Stimulated activated memory B cell treated with anti-CD40 and anti-IgM and Interleukin-4, amounts not matched to agents 10 μg/mL and 1 μg/mL and 100 μg/mL, for 72 hours (primary cell): ENCODE measurements around the gene GRIK3.

Experiments
- ATAC-seq: fragments of 150-1000 bp; cut with Tn5 transposase; 2 replicates; pipeline ENCODE4 v1.10.0; 2021
- H3K27ac Mint-ChIP-seq: one replicate; pipeline ENCODE4 v1.8.0; 2022; ENCODE audit warnings: mild to moderate bottlenecking, mixed read lengths
- H3K27me3 Mint-ChIP-seq: one replicate; pipeline ENCODE4 v1.8.0; 2022; ENCODE audit warnings: mixed read lengths
- H3K36me3 Mint-ChIP-seq: one replicate; pipeline ENCODE4 v1.8.0; 2022; ENCODE audit warnings: mixed read lengths
- H3K4me1 Mint-ChIP-seq: one replicate; pipeline ENCODE4 v1.8.0; 2022; ENCODE audit warnings: mixed read lengths
- H3K4me3 Mint-ChIP-seq: one replicate; pipeline ENCODE4 v1.8.0; 2022; ENCODE audit warnings: mild to moderate bottlenecking, moderate library complexity, mixed read lengths
- H3K9me3 Mint-ChIP-seq: one replicate; pipeline ENCODE4 v1.8.0; 2022; ENCODE audit warnings: mixed read lengths

GRIK3 gene

GRCh38 chr1:36805979-36806640 lies 228.2 kb downstream of the GRIK3 start:
- Mint-ChIP-seq H3K36me3 (no peaks in the 10 kb centered on the region), H3K9me3 (peaks cover 4% of the 10 kb centered on the region), H3K27ac (no peak overlapping the region), H3K27me3 (peaks cover 17% of the 10 kb centered on the region), H3K4me3 (no peak overlapping the region), H3K4me1 (no peaks in the 10 kb centered on the region)
- no peak for ATAC-seq

- Mint-ChIP-seq H3K9me3 (peaks cover 4% of the 10 kb centered on the region), H3K4me1 (no peaks in the 10 kb centered on the region), H3K27me3 (peaks cover 17% of the 10 kb centered on the region), H3K27ac (no peak overlapping the region), H3K4me3 (no peak overlapping the region), H3K36me3 (no peaks in the 10 kb centered on the region)
- no peak for ATAC-seq
Observed at GRCh38 chr1:36804669-36805314, 229.5 kb downstream of the GRIK3 start.

DNA sequence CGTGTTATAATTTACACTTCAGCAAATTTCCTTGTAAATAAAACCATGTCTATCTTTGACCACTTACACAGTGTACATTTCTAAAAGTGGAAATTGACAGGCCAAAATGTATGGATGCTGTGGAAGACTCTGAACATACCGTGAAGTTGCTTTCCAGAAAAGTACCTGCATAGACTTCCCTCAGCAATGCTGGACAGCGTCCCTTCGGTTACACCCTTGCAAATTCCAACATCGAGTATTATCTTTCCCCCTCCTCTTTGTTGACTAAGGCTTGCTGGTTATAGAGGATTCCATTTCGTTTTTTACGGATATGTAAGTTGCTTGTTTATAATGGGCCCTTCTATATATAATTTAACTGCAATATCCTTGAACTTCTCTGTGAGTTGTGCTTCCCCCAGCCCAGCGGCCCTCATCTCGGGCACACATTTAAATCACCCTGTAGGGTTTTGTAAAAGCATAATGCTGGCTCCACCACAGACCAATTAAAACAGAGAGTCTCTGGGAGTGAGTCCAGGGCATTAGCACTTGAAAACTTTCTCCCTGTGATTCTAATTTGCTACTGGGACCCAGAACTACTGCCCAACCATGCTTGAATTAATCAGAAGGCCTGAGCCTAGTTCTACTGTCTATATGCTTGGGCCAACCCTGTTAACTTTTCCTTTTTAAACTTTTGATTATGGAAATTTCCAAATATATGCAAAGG lies 230.3 kb downstream of the GRIK3 start:
- H3K4me3 Mint-ChIP-seq = no peak overlapping the region
- peaks cover 17% of the 10 kb centered on the region for H3K27me3 Mint-ChIP-seq
- no peaks in the 10 kb centered on the region for H3K36me3 Mint-ChIP-seq
- no peaks in the 10 kb centered on the region for H3K4me1 Mint-ChIP-seq
- H3K9me3 Mint-ChIP-seq = peaks cover 4% of the 10 kb centered on the region
- H3K27ac Mint-ChIP-seq = no peak overlapping the region
- no peak for ATAC-seq

GRCh38 chr1:36802018-36802417 lies 232.3 kb downstream of the GRIK3 start:
- Mint-ChIP-seq H3K4me3 (no peak overlapping the region), H3K36me3 (no peaks in the 10 kb centered on the region), H3K9me3 (peaks cover 4% of the 10 kb centered on the region), H3K4me1 (no peaks in the 10 kb centered on the region), H3K27ac (no peak overlapping the region), H3K27me3 (peaks cover 17% of the 10 kb centered on the region)
- ATAC-seq = no peak

DNA sequence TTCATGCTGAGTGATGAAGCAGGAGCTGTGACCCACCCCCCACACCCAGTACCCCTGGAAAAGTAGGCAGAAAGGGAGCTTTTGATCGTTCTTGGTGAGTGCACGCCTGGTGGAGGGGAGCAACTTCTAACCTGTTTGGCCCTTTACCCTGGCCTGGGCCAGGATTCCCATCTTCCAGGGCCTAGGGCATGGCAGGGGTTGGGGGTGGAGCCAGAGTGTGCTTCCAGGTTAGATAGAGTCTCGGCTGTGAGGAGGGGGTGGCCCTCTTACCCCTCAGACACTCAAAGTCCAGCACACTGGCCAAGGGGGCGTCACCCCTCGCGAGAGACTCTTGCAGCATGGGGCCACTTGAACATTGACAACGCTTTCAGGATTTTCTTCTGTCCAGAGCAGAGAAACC lies 236.6 kb downstream of the GRIK3 start:
- Mint-ChIP-seq H3K27me3 (peaks cover 18% of the 10 kb centered on the region), H3K27ac (no peak overlapping the region), H3K9me3 (peaks cover 8% of the 10 kb centered on the region), H3K36me3 (no peaks in the 10 kb centered on the region), H3K4me3 (no peak overlapping the region), H3K4me1 (no peaks in the 10 kb centered on the region)
- no peak for ATAC-seq

DNA sequence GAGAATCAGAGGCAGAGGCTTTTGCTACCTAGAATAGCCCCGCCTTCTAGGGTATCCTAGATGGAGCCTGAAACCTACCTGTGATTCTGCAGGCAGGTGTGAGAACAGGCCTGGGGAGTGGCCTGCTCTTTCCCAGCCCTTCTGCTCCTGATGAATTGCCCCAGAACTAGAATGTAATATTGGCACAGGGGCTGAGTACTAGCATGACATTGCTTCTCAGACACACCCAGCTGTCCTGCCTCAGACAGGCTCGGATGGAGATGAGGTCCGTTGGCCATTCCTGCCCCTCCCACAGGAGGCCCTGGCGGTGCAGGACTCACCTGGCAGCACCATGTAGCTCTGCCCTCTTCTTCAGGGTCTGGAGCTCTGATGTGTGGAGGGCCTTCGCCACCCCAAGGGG lies 237.6 kb downstream of the GRIK3 start:
- Mint-ChIP-seq H3K4me1 (no peaks in the 10 kb centered on the region), H3K4me3 (no peak overlapping the region), H3K36me3 (no peaks in the 10 kb centered on the region), H3K27ac (no peak overlapping the region), H3K27me3 (peaks cover 25% of the 10 kb centered on the region), H3K9me3 (peaks cover 8% of the 10 kb centered on the region)
- no peak for ATAC-seq

DNA sequence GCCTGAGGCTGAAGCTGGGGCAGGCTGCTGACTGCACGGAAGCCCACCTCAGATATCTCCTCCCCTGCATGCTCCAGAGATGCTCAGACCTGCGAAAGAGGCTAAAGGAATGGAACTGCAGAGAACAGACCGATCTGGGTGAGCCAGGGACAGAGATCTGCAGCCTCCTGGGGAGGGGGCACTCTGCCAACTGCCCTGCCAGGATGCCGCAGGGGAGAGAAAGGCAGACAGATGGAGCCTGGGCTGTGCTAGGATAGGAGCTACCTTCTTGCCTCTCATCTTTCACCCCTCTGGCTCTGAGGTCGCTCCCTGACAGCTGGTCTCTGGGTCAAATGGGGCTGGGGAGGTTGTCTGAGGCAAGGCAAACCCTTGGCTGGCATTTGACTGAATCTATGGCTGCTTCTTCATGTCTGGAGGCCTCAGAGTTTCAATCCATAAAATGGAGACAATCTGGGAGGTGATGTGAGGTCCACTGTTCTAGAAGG lies 238.2 kb downstream of the GRIK3 start:
- H3K9me3 Mint-ChIP-seq = peaks cover 8% of the 10 kb centered on the region
- H3K27me3 Mint-ChIP-seq = peaks cover 29% of the 10 kb centered on the region
- no peaks in the 10 kb centered on the region for H3K4me1 Mint-ChIP-seq
- H3K36me3 Mint-ChIP-seq = no peaks in the 10 kb centered on the region
- no peak overlapping the region for H3K4me3 Mint-ChIP-seq
- ATAC-seq = no peak
- H3K27ac Mint-ChIP-seq = no peak overlapping the region

DNA sequence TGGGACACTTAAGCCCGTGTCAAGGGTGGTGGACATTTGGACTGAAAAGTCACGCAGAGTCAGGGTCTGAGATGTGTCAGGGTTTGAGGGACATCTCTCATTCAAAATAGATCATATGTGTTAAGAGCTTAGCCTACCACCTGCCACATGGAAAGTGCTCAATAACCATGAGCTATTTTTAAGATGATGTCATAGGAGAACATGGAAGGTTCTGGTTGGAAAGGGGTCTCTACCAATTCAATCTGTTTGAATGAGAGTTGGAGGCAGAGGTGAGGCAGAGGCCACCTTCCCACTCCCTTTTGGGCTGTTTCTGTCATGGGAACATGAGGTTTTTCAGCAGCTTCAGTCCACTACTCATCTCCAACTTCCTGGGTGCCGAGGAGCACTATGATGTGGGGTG lies 239.9 kb downstream of the GRIK3 start:
- ATAC-seq = no peak
- Mint-ChIP-seq H3K36me3 (no peaks in the 10 kb centered on the region), H3K4me1 (no peaks in the 10 kb centered on the region), H3K27me3 (peaks cover 46% of the 10 kb centered on the region), H3K4me3 (no peak overlapping the region), H3K27ac (no peak overlapping the region), H3K9me3 (peaks cover 8% of the 10 kb centered on the region)

- Mint-ChIP-seq H3K36me3 (no peaks in the 10 kb centered on the region), H3K9me3 (peaks cover 8% of the 10 kb centered on the region), H3K4me3 (no peak overlapping the region), H3K27ac (no peak overlapping the region), H3K4me1 (no peaks in the 10 kb centered on the region), H3K27me3 (peaks cover 55% of the 10 kb centered on the region)
- no peak for ATAC-seq
Observed at GRCh38 chr1:36793452-36793851, 240.9 kb downstream of the GRIK3 start.

DNA sequence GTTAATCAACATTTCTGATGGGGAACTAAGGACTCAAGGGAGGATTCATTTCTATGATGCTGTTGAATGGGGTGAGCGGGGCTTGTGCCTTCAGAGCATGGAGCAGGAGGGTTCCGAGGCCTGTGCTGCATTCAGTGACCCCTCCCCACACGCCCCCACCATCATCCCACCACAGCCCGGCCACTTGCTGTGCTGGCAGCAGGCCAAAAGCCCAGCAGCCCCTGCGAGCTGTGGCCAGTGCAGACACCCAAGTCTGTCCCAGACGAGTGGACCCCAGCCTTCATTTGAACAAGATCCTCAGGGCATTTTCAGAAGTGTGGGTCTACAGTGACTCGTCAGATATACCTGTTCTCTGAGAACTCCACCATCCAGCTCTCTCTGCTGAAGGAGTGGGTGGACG lies 242.0 kb downstream of the GRIK3 start:
- H3K4me3 Mint-ChIP-seq = no peak overlapping the region
- H3K27ac Mint-ChIP-seq = no peak overlapping the region
- peaks cover 8% of the 10 kb centered on the region for H3K9me3 Mint-ChIP-seq
- no peak for ATAC-seq
- H3K27me3 Mint-ChIP-seq = peaks cover 64% of the 10 kb centered on the region
- no peaks in the 10 kb centered on the region for H3K4me1 Mint-ChIP-seq
- no peaks in the 10 kb centered on the region for H3K36me3 Mint-ChIP-seq

DNA sequence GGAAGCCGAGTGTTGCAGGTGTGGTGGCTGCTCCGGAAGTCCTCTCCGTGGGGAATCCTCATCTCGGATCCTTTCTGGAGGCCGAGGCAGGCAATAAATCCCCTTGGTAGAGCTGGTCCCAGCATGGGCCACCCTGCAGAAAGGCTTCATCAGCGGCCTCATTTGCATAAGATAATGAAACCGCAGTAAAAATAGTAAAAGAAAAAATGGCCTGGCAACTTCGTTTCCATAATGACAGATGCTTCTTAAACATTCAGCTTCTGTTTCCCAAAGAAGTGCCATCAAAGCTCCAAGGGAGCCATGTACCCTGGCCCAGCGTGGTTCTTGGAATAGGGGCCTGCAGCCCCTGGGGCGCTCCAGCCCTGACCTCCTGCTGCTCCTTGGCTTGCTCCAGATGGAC lies 244.1 kb downstream of the GRIK3 start:
- Mint-ChIP-seq H3K9me3 (peaks cover 8% of the 10 kb centered on the region), H3K27ac (no peak overlapping the region), H3K36me3 (no peaks in the 10 kb centered on the region), H3K4me3 (no peak overlapping the region), H3K27me3 (peaks cover 82% of the 10 kb centered on the region), H3K4me1 (no peaks in the 10 kb centered on the region)
- ATAC-seq = no peak

DNA sequence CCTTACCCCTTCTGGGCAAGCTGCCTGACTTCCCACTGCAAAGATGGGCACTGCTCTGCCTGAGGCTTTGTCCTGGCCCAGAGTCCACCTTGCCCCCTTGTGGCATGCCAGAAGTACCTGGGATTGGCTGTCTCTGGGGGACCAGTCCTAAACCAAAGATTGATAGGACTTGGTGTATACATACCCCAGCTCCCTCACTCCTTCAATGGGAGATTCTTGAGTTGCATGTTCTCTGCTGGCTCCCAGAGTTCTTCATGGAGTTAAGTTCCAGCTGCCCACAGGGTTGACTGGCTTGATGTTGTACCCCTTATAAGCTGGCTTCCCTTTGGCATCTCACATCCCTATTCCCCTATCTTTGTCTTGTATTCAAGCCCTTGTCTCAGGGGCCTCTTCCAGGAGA lies 244.8 kb downstream of the GRIK3 start:
- Mint-ChIP-seq H3K9me3 (peaks cover 8% of the 10 kb centered on the region), H3K4me1 (no peaks in the 10 kb centered on the region), H3K4me3 (no peak overlapping the region), H3K27me3 (peaks cover 85% of the 10 kb centered on the region), H3K36me3 (no peaks in the 10 kb centered on the region), H3K27ac (no peak overlapping the region)
- no peak for ATAC-seq

GRCh38 chr1:36787312-36787913 lies 246.9 kb downstream of the GRIK3 start:
- no peak overlapping the region for H3K27ac Mint-ChIP-seq
- no peaks in the 10 kb centered on the region for H3K36me3 Mint-ChIP-seq
- H3K4me3 Mint-ChIP-seq = no peak overlapping the region
- ATAC-seq = no peak
- H3K4me1 Mint-ChIP-seq = no peaks in the 10 kb centered on the region
- H3K27me3 Mint-ChIP-seq = peaks cover 67% of the 10 kb centered on the region
- H3K9me3 Mint-ChIP-seq = no peaks in the 10 kb centered on the region

DNA sequence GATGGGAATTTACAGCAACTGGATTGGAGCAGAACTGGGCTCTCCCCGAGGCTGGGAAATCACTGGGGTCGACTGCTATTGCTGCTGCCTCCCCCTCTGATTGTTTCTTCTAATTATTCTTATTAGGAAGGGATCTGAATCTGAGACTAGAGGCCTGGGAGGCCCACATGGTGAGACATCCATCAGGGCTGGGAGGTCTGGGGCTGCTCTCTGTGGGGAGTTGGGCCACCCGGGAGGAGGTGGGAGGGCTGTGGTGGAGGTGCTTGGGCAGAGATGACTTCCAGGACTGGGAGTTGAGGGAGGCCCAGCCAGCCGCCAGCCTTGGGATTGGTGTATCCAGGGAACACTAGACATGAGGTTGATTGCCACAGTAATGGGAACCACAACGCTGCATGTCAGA lies 247.9 kb downstream of the GRIK3 start:
- H3K4me1 Mint-ChIP-seq = no peaks in the 10 kb centered on the region
- no peaks in the 10 kb centered on the region for H3K36me3 Mint-ChIP-seq
- no peaks in the 10 kb centered on the region for H3K9me3 Mint-ChIP-seq
- no peak for ATAC-seq
- no peak overlapping the region for H3K27ac Mint-ChIP-seq
- peaks cover 66% of the 10 kb centered on the region for H3K27me3 Mint-ChIP-seq
- no peak overlapping the region for H3K4me3 Mint-ChIP-seq

DNA sequence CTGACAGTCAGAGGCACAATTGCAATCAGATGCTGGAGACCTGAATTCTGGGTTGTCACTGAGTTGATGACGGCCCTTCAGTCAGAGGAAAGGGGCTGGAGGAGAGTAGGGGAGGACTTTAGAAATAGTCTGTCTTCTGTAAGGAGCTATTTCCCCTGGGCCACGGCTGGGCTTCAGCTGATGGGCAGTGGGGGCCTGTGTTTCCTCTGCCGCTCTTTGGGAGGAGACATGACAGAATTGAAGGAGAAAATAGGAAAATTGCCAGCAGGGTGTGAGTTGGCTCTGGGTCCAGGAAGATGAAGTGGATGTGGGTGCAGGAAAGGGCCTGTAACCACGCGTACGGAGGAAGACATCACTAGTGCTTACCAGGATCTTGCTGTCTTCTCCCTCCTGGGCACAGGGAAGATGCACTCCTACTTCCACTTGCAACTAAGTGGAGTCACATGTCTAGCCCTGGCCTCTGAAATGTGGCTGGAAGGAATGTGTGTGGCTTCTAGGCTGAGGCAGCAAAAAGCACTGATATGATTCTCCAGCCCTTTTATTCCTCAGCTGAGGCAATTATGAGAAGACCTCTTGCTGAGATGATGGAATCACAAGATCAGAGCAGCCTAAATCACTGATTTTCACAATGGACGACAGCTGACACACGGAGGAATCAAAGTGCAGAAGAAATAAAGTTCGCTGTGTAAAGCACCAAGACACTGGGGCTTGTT lies 250.0 kb downstream of the GRIK3 start:
- no peaks in the 10 kb centered on the region for H3K4me1 Mint-ChIP-seq
- no peak for ATAC-seq
- H3K27me3 Mint-ChIP-seq = peaks cover 46% of the 10 kb centered on the region
- H3K9me3 Mint-ChIP-seq = no peaks in the 10 kb centered on the region
- no peak overlapping the region for H3K4me3 Mint-ChIP-seq
- H3K27ac Mint-ChIP-seq = no peak overlapping the region
- no peaks in the 10 kb centered on the region for H3K36me3 Mint-ChIP-seq
